ENCODE results near the gene SLC25A23.

SLC25A23 gene

GRCh38 chr19:6452899-6453298 is 6.7 kb downstream of the SLC25A23 start:
- H3K9ac ChIP-seq (ENCODE audit: low read depth, low read length, poor library complexity): no peak overlapping the region
- H3K9me3 ChIP-seq (replicated peaks in 1 of 2; ENCODE audit: control insufficient read depth in 2 of 2, insufficient read depth in 1 of 2, low read depth in 1 of 2, low read length in 2 of 2): peaks cover 12 to 22% of the 10 kb centered on the region in 2 donors
- H2BK15ac ChIP-seq (ENCODE audit: low read length): no peak overlapping the region
- H2AFZ ChIP-seq (ENCODE audit: low read length): no peak overlapping the region
- no peaks in the 10 kb centered on the region for H3K4me1 ChIP-seq (ENCODE audit: control insufficient read depth in 2 of 2, insufficient read depth in 1 of 2, low read depth in 1 of 2, low read length in 2 of 2)
- H3K18ac ChIP-seq (ENCODE audit: low read length): no peak overlapping the region
- no peak overlapping the region for H2AK5ac ChIP-seq (ENCODE audit: low read depth, low read length)
- WGBS, 2 donors (ENCODE audit: extremely low coverage in 2 of 2, insufficient read length in 2 of 2, insufficient replicate concordance in 1 of 2): no CpG with 5 or more reads among the region's 2 CpGs
- H3K4me2 ChIP-seq (ENCODE audit: insufficient read depth, low read length, poor library complexity, severe bottlenecking): no peak overlapping the region
- H3K14ac ChIP-seq (ENCODE audit: low read length): no peak overlapping the region
- no peak overlapping the region for H4K91ac ChIP-seq (ENCODE audit: low read depth, low read length, poor library complexity)
- no peak overlapping the region for H2BK5ac ChIP-seq (ENCODE audit: low read length)
- H3K27me3 ChIP-seq (ENCODE audit: control insufficient read depth in 3 of 3, insufficient read depth in 3 of 3, low read depth in 1 of 3, low read length in 3 of 3): no peaks in the 10 kb centered on the region
- H3K4ac ChIP-seq (ENCODE audit: low read length): no peak overlapping the region
- H4K8ac ChIP-seq (ENCODE audit: low read depth, low read length): no peak overlapping the region
- no peak for DNase-seq (ENCODE audit: low spot score)
- H3K23ac ChIP-seq (ENCODE audit: low read depth, low read length, poor library complexity): no peak overlapping the region
- H2BK120ac ChIP-seq (ENCODE audit: low read depth, low read length): no peak overlapping the region
- no peak overlapping the region for H3K4me3 ChIP-seq (ENCODE audit: low read length in 2 of 2)
- peaks cover 21 to 60% of the 10 kb centered on the region in 2 donors for H3K36me3 ChIP-seq (replicated peaks in 1 of 2; ENCODE audit: control insufficient read depth in 2 of 2, insufficient read depth in 2 of 2, low read length in 2 of 2)
- no peak overlapping the region for H3K27ac ChIP-seq (replicated peaks; ENCODE audit: low read length)
- H2BK12ac ChIP-seq (ENCODE audit: low read length): no peak overlapping the region
- peaks cover 3% of the 10 kb centered on the region for H3K79me1 ChIP-seq (ENCODE audit: low read depth, low read length)

DNA sequence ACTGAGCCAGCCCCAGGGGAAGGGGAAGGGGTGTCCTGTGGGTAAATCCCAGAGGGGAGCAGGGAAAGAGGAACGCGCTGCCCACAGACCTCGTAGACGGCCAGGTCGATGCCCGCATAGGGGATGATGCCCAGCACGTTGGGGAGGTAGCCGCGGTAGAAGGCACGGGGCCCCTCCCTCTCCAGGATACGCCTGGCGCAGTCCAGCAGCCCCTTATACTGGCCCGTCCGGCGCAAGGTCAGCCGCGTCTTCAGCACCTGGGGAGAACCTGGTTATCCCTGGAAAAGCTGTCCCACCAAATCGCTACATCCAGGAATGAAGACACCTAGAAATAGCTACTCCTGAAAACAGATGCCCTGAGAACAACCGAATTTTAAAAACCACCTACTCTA is 7.4 kb downstream of the SLC25A23 start:
- Histone ChIP-seq H3K23ac (ENCODE audit: low read depth, low read length, poor library complexity) (no peak overlapping the region), H4K8ac (ENCODE audit: low read depth, low read length) (no peak overlapping the region), H3K27me3 (ENCODE audit: control insufficient read depth in 3 of 3, insufficient read depth in 3 of 3, low read depth in 1 of 3, low read length in 3 of 3) (no peaks in the 10 kb centered on the region), H2BK5ac (ENCODE audit: low read length) (no peak overlapping the region), H3K36me3 (replicated peaks in 1 of 2; ENCODE audit: control insufficient read depth in 2 of 2, insufficient read depth in 2 of 2, low read length in 2 of 2) (peaks cover 21 to 56% of the 10 kb centered on the region in 2 donors), H2BK120ac (ENCODE audit: low read depth, low read length) (no peak overlapping the region), H2AFZ (ENCODE audit: low read length) (no peak overlapping the region), H4K91ac (ENCODE audit: low read depth, low read length, poor library complexity) (no peak overlapping the region), H3K4ac (ENCODE audit: low read length) (no peak overlapping the region), H3K79me1 (ENCODE audit: low read depth, low read length) (peaks cover 3% of the 10 kb centered on the region), H3K27ac (replicated peaks; ENCODE audit: low read length) (no peak overlapping the region), H3K4me2 (ENCODE audit: insufficient read depth, low read length, poor library complexity, severe bottlenecking) (no peak overlapping the region), H3K9ac (ENCODE audit: low read depth, low read length, poor library complexity) (no peak overlapping the region), H2BK12ac (ENCODE audit: low read length) (no peak overlapping the region), H2BK15ac (ENCODE audit: low read length) (no peak overlapping the region), H3K4me3 (ENCODE audit: low read length in 2 of 2) (no peak overlapping the region), H3K18ac (ENCODE audit: low read length) (no peak overlapping the region), H3K14ac (ENCODE audit: low read length) (no peak overlapping the region), H3K9me3 (replicated peaks in 1 of 2; ENCODE audit: control insufficient read depth in 2 of 2, insufficient read depth in 1 of 2, low read depth in 1 of 2, low read length in 2 of 2) (peaks cover 12 to 22% of the 10 kb centered on the region in 2 donors), H3K4me1 (ENCODE audit: control insufficient read depth in 2 of 2, insufficient read depth in 1 of 2, low read depth in 1 of 2, low read length in 2 of 2) (no peaks in the 10 kb centered on the region), H2AK5ac (ENCODE audit: low read depth, low read length) (no peak overlapping the region)
- DNase-seq (ENCODE audit: low spot score): no peak
- WGBS, 2 donors (ENCODE audit: extremely low coverage in 2 of 2, insufficient read length in 2 of 2, insufficient replicate concordance in 1 of 2): no CpG with 5 or more reads among the region's 19 CpGs

- peaks cover 12 to 22% of the 10 kb centered on the region in 2 donors for H3K9me3 ChIP-seq (replicated peaks in 1 of 2; ENCODE audit: control insufficient read depth in 2 of 2, insufficient read depth in 1 of 2, low read depth in 1 of 2, low read length in 2 of 2)
- H3K14ac ChIP-seq (ENCODE audit: low read length): no peak overlapping the region
- no peak overlapping the region for H3K18ac ChIP-seq (ENCODE audit: low read length)
- H3K27me3 ChIP-seq (ENCODE audit: control insufficient read depth in 3 of 3, insufficient read depth in 3 of 3, low read depth in 1 of 3, low read length in 3 of 3): no peaks in the 10 kb centered on the region
- no peak for DNase-seq (ENCODE audit: low spot score)
- no peak overlapping the region for H3K23ac ChIP-seq (ENCODE audit: low read depth, low read length, poor library complexity)
- H3K4me3 ChIP-seq (ENCODE audit: low read length in 2 of 2): no peak overlapping the region
- H3K79me1 ChIP-seq (ENCODE audit: low read depth, low read length): peaks cover 3% of the 10 kb centered on the region
- H3K27ac ChIP-seq (replicated peaks; ENCODE audit: low read length): no peak overlapping the region
- no peaks in the 10 kb centered on the region for H3K4me1 ChIP-seq (ENCODE audit: control insufficient read depth in 2 of 2, insufficient read depth in 1 of 2, low read depth in 1 of 2, low read length in 2 of 2)
- H2BK5ac ChIP-seq (ENCODE audit: low read length): no peak overlapping the region
- H2AFZ ChIP-seq (ENCODE audit: low read length): no peak overlapping the region
- no CpG with 5 or more reads among the region's 7 CpGs for WGBS, 2 donors (ENCODE audit: extremely low coverage in 2 of 2, insufficient read length in 2 of 2, insufficient replicate concordance in 1 of 2)
- peaks cover 21 to 57% of the 10 kb centered on the region in 2 donors for H3K36me3 ChIP-seq (replicated peaks in 1 of 2; ENCODE audit: control insufficient read depth in 2 of 2, insufficient read depth in 2 of 2, low read length in 2 of 2)
- no peak overlapping the region for H2BK120ac ChIP-seq (ENCODE audit: low read depth, low read length)
- no peak overlapping the region for H3K4me2 ChIP-seq (ENCODE audit: insufficient read depth, low read length, poor library complexity, severe bottlenecking)
- H2BK12ac ChIP-seq (ENCODE audit: low read length): no peak overlapping the region
- H2AK5ac ChIP-seq (ENCODE audit: low read depth, low read length): no peak overlapping the region
- no peak overlapping the region for H3K9ac ChIP-seq (ENCODE audit: low read depth, low read length, poor library complexity)
- no peak overlapping the region for H2BK15ac ChIP-seq (ENCODE audit: low read length)
- H3K4ac ChIP-seq (ENCODE audit: low read length): no peak overlapping the region
- no peak overlapping the region for H4K8ac ChIP-seq (ENCODE audit: low read depth, low read length)
- no peak overlapping the region for H4K91ac ChIP-seq (ENCODE audit: low read depth, low read length, poor library complexity)
Observed at GRCh38 chr19:6451583-6452222, 7.9 kb downstream of the SLC25A23 start.

DNA sequence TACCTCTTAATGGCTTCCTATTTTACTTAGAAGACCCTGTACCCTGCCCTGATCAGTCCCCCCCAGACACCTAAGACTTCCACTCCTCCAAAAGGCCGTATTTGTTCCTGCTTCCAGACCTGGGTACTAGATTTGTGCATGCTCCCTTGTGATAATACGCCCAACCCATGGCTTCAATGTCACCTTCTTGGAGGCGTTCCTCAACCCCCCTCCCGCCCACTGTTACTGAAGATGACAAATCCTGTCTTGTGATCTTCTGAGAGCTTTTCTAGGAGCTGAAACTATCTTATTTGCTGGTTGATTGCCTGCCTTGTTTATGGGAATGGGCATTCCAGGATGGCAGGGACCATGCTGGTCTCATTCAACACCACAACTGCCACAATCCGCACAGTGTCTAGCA is 9.4 kb downstream of the SLC25A23 start:
- Histone ChIP-seq H3K14ac (ENCODE audit: low read length) (no peak overlapping the region), H2BK15ac (ENCODE audit: low read length) (no peak overlapping the region), H3K27me3 (ENCODE audit: control insufficient read depth in 3 of 3, insufficient read depth in 3 of 3, low read depth in 1 of 3, low read length in 3 of 3) (no peaks in the 10 kb centered on the region), H3K27ac (replicated peaks; ENCODE audit: low read length) (no peak overlapping the region), H2BK120ac (ENCODE audit: low read depth, low read length) (no peak overlapping the region), H4K91ac (ENCODE audit: low read depth, low read length, poor library complexity) (no peak overlapping the region), H3K79me1 (ENCODE audit: low read depth, low read length) (no peaks in the 10 kb centered on the region), H4K8ac (ENCODE audit: low read depth, low read length) (no peak overlapping the region), H3K36me3 (replicated peaks in 1 of 2; ENCODE audit: control insufficient read depth in 2 of 2, insufficient read depth in 2 of 2, low read length in 2 of 2) (peaks cover 17 to 50% of the 10 kb centered on the region in 2 donors), H3K23ac (ENCODE audit: low read depth, low read length, poor library complexity) (no peak overlapping the region), H3K4ac (ENCODE audit: low read length) (no peak overlapping the region), H3K4me2 (ENCODE audit: insufficient read depth, low read length, poor library complexity, severe bottlenecking) (no peak overlapping the region), H2BK5ac (ENCODE audit: low read length) (no peak overlapping the region), H3K9me3 (replicated peaks in 1 of 2; ENCODE audit: control insufficient read depth in 2 of 2, insufficient read depth in 1 of 2, low read depth in 1 of 2, low read length in 2 of 2) (peaks cover 12 to 19% of the 10 kb centered on the region in 2 donors), H3K4me3 (ENCODE audit: low read length in 2 of 2) (no peak overlapping the region), H2AK5ac (ENCODE audit: low read depth, low read length) (no peak overlapping the region), H3K9ac (ENCODE audit: low read depth, low read length, poor library complexity) (no peak overlapping the region), H3K4me1 (ENCODE audit: control insufficient read depth in 2 of 2, insufficient read depth in 1 of 2, low read depth in 1 of 2, low read length in 2 of 2) (no peaks in the 10 kb centered on the region), H2BK12ac (ENCODE audit: low read length) (no peak overlapping the region), H3K18ac (ENCODE audit: low read length) (no peak overlapping the region), H2AFZ (ENCODE audit: low read length) (no peak overlapping the region)
- no peak for DNase-seq (ENCODE audit: low spot score)
- WGBS, 2 donors (ENCODE audit: extremely low coverage in 2 of 2, insufficient read length in 2 of 2, insufficient replicate concordance in 1 of 2): no CpG with 5 or more reads among the region's 5 CpGs
